Measurements from ENCODE around the gene SLC13A5.

The SLC13A5 gene

GRCh38 chr17:6753006-6753445 lies 39.9 kb upstream of the SLC13A5 start:
- H3K4me1 ChIP-seq (ENCODE audit: control insufficient read depth, insufficient read depth, low read length): no peaks in the 10 kb centered on the region; the same call in 1 of the 2 replicates
- H3K9me3 ChIP-seq (ENCODE audit: control insufficient read depth, insufficient read depth, low read depth, low read length): no peaks in the 10 kb centered on the region
- no peak overlapping the region; the same call in 1 of the 2 replicates for H3K27ac ChIP-seq (ENCODE audit: extremely low read depth, low read depth, low read length)
- ChIA-PET CTCF (no interaction called here), POLR2A (interaction anchor here (0.6 to 0.7 kb wide), 2 partner anchors 102 to 205 kb away, joined by 3 read pairs; partner anchors contain the start of genes C17orf100 and MED31)
- no peaks in the 10 kb centered on the region for H3K36me3 ChIP-seq (ENCODE audit: control insufficient read depth in 2 of 2, insufficient read depth in 1 of 2, low read length in 2 of 2)
- H3K4me3 ChIP-seq (ENCODE audit: low read depth, low read length): no peak overlapping the region
- TF ChIP-seq SP3 (tag by site-specific recombination; IDR thresholded peaks at IDR 0.05): no peak
- no peak for TF ChIP-seq ZNF157 (tag by site-specific recombination; IDR thresholded peaks at IDR 0.05)
- no peak for TF ChIP-seq SCRT1 (tag by site-specific recombination; IDR thresholded peaks at IDR 0.05; ENCODE audit: borderline replicate concordance)
- no peak for TF ChIP-seq FEZF1 (tag by site-specific recombination; IDR thresholded peaks at IDR 0.05)
- TF ChIP-seq ZNF621 (tag by site-specific recombination; IDR thresholded peaks at IDR 0.05): no peak
- TF ChIP-seq ZEB2 (tag by site-specific recombination; IDR thresholded peaks at IDR 0.05): no peak
- no peak for TF ChIP-seq EGR2 (tag by site-specific recombination; IDR thresholded peaks at IDR 0.05; ENCODE audit: low read depth)
- no peak for TF ChIP-seq ZNF280D (tag by site-specific recombination; IDR thresholded peaks at IDR 0.05)
- TF ChIP-seq ZSCAN16 (tag by site-specific recombination; IDR thresholded peaks at IDR 0.05): no peak
- TF ChIP-seq ZFP69B (tag by site-specific recombination; IDR thresholded peaks at IDR 0.05): peak; percentile 76; the same call in 1 of the 2 replicates
- TF ChIP-seq ZNF660 (tag by site-specific recombination; IDR thresholded peaks at IDR 0.05): 0 out of 2 replicates have a peak, but pooled peaks have one; percentile 22
- no peak for TF ChIP-seq KLF10 (tag by site-specific recombination; IDR thresholded peaks at IDR 0.05)
- TF ChIP-seq CTCF (tag by site-specific recombination; IDR thresholded peaks at IDR 0.05): no peak
- TF ChIP-seq ZNF23 (tag by site-specific recombination; IDR thresholded peaks at IDR 0.05; ENCODE audit: borderline replicate concordance): no peak
- TF ChIP-seq OVOL3 (tag by site-specific recombination; IDR thresholded peaks at IDR 0.05): no peak
- 0 out of 2 replicates have a peak, but pooled peaks have one; percentile 33 for TF ChIP-seq ZNF629 (tag by site-specific recombination; IDR thresholded peaks at IDR 0.05)
- no peak for TF ChIP-seq HOXC10 (CRISPR knock-in tag; IDR thresholded peaks at IDR 0.05)
- TF ChIP-seq ZNF623 (tag by site-specific recombination; IDR thresholded peaks at IDR 0.05): no peak
- no peak for TF ChIP-seq ZIC2 (tag by site-specific recombination; IDR thresholded peaks at IDR 0.05)
- peak; percentile 46; the same call in 1 of the 2 replicates for TF ChIP-seq ZNF335 (tag by site-specific recombination; conservative IDR thresholded peaks at IDR 0.05)
- no peak for TF ChIP-seq ZSCAN18 (tag by site-specific recombination; IDR thresholded peaks at IDR 0.05)
- no peak for TF ChIP-seq ZNF292 (tag by site-specific recombination; IDR thresholded peaks at IDR 0.05; ENCODE audit: borderline replicate concordance, low read depth)
- TF ChIP-seq ZNF692 (tag by site-specific recombination; IDR thresholded peaks at IDR 0.05): peak; percentile 84
- no peak for TF ChIP-seq TSHZ1 (tag by site-specific recombination; IDR thresholded peaks at IDR 0.05; ENCODE audit: borderline replicate concordance)
- TF ChIP-seq PRDM6 (tag by site-specific recombination; IDR thresholded peaks at IDR 0.05): no peak
- no peak for TF ChIP-seq ZNF624 (tag by site-specific recombination; IDR thresholded peaks at IDR 0.05)

Data from HEK293 (cell line).